RKO (cell line): ENCODE measurements around the gene ADA.
A peak's percentile ranks its signal among the peaks of the same experiment; 100 is the strongest.

Experiments
- DNase-seq: peaks from one replicate; pipeline ENCODE4 v3.0.0-alpha.2; 2016; ENCODE audit warnings: low spot score

The ADA gene

DNA sequence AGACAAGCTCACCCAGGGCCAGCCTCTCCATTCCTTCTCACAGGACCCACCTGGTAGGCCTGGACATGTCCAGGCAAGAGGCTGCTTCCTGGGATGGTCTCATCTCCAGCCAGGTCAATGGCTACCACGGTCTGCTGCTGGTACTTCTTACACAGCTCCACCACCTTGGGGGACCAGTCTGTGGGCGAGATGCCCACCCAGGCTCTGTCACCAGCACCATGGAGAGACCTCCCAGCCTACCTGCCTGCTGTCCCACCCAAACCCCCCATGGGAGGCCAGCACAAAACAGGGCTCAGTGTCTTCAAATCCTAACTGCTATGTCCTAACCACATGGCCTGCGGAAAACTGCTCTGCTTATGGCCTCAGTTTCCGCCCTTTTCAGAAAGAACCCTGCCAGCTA is 27.3 kb downstream of the ADA start:
- DNase-seq, result no peak

DNA sequence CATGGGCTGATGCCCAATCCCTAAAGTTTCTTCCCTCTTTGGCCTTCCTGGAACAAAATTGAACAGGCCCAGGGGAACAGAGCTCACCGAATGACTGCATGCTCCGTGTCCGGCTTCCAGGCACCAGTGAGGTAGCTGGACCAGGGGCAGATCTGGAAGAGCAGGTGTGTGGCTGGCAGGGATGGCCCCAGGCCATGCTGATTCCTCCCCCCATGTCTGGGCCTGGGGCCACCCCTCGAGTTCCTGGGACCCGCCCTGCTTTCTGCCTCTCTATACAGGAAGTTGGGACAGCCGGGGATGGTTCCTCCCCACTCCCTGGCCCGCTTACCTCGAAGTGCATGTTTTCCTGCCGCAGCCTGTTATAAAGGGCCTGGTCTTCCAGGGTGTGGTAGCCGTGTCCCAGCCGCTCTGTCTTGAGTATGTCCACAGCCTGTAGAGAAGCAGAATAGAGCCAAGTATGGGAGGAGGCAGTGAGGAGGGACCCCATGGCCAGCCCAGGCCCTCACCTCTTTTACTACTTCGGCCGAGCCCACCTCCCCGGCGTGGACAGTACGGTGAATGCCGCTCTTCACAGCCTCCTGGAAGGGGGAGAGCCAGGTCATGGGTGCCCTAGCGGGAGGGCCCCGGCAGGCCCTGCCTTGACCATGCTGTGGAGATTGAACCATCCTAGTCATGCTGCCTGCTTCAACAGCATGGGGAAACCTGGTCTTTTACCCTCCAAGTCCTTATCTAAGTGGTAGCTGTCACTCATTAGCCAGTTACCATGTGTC is 28.8 kb downstream of the ADA start:
- DNase-seq, result no peak

DNA sequence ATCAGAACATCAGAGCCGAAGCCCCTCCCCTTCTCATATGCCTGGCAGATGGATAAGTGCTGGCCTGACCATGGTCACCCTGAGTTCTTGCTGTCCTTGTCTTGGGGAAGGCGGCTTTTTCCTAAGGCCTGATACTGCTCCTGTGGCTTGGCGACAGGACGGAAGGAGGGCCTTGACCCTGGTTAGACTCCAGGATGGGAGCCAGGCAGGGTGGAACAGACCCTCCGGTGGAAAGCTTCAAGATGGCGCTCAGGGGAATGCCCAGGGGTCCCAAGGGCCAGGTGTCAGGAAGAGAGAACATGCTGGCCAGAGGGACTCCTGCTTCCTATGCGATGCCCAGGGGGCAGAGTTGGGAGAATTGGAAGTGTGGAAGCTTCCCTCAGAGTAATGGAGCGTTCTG is 29.6 kb downstream of the ADA start:
- no peak for DNase-seq

DNA sequence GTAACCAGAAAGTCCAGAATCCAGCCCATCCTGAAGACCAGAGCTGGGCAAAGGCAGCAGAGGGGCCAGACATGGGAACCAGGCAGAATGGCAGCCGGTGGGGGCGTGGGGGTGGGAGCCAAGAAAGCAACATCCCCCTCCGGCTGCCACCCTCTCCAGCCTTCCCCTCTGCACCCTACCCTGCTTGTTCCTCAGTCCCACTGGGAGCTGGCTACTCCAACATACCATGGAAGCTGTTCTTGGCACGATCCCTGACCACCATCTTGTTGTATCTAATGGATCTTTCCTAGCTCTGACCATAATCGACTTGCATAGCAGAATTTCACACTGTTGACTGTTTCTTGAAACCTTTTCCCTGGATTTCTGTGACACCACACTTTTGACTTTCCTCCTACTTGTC is 30.2 kb downstream of the ADA start:
- no peak for DNase-seq

DNA sequence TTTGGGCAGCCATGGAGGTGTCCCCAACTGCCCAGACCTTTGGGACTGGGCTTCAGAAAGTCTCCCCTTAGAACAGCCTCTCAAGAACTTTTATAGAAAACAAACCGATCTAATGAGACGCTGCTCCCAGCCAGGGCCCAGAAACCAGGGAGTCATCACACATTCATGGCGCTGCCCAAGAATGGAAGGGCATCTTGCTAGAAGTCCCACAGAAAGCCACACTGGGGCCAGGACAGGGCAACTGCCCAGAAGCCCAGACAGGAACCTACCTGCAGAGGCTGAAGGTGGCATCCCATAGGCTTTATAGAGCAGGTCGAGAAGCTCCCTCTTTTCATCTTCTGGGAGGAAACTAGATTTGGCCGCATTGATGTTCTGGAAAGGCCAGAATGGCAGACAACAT is 31.5 kb downstream of the ADA start:
- no peak for DNase-seq

DNA sequence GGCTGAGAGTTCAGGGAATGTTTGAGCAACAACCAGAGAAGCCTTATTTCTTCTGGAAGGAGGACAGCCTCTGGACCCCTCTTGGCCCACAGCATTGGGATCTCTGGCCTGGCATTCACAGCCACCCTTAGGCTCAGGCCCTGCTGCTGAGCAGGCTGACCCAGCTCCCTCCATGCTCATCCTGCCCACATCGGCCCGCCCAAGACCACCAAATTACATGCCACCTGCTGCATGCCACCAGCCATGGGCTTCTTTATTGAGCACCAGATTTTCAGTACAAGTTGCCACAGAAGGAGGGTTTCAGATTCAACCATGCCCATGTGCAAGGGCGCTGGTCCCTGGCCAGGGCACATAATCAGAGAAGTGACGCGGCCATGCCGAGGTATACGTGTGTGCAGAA is 32.2 kb downstream of the ADA start:
- DNase-seq, result no peak

DNA sequence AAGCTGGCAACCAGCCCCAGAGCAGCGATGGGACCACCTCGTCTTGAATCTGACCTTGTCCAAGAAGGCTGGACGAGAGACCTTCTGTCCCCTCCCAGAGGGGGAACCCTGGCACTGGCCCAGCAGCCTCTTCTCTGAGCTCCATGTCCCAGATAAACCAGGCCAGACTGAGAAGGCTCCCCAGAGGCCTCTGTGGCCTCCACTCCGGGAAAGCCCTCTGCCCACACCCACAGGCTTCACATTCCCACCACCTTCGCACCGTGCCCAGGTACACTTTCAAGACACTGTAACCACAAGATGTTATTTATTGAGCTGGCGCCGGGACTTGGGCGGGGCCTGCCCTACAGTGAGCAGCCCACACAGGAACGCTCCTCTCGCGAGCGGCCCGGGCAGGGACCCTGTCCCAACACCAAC is 33.2 kb downstream of the ADA start:
- DNase-seq, result no peak

DNA sequence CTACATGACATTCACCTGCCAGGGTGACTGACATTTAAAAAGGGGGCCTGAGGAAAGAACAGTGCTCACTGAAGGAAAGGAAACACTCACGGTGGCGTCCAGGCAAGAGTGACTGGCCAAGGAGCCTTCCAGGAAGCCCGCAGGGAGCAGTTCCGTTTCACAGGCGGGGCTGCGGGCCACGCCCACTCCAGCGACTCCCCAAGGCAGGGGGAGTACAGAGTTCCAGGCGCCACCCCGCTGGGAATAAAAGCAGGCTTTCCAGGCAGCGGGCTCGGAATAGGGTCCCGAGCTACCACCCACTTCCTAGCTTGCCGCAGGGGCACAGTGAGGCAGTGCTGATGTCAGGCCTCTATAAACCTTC is 34.9 kb downstream of the ADA start:
- DNase-seq, result no peak

DNA sequence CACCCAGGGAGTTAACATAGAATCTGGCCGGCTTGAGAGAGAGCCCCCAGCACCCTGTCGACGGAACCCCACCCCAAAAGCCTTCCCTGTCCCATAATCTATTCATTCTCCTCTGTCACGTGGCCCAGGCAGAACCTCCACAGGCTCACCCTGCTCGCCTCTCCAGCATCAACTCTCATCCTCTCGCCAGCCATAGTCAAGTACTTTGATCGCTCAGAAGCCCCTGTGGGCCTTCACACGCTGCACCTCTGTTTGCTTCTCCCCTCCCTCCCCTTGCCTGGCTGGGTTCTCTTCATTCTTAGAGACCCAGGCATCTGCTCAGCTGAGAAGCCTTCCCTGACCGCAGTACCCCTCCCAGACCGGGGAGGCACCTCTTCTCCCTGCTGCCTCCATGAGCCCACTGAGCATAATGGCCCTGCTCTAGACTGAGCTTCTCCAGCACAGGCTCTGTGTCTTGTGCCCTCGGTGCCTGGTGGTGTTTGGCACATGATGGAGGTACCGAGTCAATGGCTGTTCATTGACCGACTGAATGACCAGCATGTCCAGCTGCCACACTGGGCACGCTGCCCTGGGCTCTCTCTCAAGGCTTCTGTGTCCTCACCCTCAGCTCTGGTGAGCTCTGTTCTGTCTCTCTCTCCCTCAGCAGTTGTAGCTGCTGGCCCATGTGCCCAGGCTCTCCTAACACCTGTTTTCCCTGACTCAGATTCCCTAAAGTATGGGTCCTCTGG is 35.5 kb downstream of the ADA start:
- no peak for DNase-seq

DNA sequence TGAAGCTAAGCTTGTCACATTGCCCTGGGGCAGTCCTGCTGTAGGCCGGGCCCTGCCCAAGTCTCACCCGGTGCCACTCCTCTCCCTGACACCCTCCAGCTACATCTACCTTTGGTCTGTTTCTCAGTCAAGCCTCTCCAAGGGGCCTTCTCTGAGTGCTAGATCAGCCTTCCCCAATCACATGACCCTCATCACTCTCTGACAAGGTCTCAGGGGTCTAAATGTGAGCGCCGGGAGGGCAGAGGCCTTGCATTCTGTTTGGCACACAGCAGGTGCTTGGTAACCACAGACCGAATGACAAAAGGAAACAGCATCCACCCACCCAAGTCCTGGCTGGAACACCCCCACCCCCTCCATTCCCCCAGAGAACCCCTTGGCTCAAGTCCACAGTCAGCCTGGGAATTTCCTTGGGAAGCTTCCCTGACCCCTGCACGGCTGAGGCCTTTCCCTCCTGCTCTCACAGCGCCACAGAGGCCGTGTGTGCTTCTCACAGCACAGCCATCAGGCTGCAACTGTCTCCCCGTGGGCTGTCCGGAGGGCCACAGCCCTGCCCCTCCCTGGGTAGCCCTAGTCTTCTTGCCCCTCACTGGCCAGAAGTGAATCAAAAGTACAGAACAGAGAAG is 36.2 kb downstream of the ADA start:
- no peak for DNase-seq

DNA sequence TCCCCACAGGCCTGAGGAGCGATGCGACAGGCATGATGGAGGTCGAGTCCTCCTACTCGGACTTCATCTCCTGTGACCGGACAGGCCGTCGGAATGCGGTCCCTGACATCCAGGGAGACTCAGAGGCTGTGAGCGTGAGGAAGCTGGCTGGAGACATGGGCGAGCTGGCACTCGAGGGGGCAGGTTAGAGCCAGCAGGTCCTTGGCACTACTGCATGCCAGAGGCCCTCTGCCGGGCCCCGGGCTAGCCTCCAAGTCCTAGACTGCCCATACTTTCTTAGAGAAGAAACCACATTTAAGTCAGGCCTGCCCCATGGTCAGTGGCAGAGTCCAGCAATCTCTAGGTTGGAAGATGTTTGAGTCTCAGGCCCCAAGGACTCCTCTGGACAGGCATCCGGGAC is 37.0 kb downstream of the ADA start:
- no peak for DNase-seq

DNA sequence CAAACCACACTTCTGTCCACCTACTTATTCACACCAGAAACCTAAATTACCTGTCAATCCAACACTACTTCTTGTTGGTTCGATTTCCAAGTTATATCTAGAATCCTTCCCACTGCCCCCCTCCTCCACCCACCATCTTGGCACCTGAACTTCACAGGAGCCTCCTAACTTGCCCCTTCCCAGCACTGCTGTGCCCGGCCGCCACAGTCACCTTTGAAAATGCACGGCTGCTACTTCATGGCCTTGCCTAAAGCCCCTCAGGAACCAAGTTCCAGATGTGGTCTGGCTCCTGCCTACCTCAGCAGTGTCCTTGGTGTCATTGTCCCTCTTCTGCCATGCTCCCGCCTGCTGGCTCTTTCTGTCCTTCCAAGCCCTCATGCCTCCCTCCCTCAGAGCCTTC is 37.9 kb downstream of the ADA start:
- no peak for DNase-seq

DNA sequence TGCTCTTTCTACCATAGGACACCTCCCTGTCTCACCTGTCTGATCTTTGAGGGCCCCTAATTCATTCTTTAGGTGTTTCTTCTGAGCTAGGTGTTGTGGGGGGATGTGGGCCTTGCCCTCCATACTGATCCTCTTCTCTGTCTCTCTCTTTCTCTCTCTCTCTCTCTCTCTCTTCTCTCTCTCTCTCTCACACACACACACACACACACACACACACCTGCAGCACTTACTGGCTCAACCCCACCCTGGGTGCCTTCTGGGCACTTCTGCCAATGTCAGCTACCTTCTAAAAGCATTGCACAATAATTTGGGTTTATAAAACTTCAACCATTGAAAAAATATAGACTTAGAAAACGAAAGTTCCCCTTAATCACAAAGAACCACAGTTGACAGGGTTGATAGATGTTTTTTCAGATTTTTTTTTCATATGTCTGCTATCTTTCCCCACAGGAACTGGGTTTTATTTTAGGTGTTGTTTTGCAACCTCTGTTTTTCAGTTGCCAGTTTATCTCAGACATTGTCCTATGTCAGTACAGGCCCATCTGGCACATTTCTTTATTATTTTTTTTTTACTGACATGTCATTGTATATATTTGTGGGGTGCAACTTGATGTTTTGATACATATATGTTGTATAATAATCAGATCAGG is 41.1 kb downstream of the ADA start:
- no peak for DNase-seq

DNA sequence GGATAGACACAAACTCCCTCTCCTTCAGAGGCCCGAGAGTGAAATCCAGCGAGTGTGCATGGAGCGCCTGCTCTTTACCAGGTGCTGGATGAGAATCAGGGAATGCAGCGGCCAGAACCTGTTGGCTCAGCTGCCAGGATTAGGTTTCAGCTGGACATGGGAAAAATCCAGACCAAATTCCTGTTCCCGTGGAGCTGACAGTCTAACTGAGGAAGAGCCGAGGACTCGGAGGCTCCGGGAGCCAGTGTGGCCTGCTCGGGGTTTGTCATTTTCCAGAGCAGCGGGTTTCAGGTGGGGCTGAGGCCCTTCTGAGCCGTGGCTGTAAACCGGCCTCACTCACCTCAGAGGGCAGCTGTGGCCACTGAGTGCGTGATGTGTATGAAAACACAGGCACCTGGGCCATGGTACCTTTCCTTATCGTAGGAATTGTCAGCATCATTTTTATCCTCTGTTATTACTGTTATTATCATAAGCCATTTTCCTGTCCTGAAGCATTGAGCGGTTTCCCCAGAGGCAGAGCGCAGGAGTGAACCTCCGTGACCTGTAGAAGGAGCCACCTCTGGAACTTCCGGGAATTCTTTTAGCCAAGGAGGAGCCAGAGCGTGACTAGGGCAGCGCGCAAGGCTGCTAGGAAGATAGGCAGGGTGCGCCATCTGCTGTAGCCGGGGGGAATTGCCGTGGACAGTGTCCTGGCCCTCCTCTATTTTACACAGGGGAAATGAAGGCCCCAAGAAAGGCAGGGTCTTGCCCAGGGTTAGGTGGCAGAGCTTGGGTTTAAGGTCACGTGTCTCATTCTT is 41.8 kb downstream of the ADA start:
- DNase-seq, result peak; percentile 95

DNA sequence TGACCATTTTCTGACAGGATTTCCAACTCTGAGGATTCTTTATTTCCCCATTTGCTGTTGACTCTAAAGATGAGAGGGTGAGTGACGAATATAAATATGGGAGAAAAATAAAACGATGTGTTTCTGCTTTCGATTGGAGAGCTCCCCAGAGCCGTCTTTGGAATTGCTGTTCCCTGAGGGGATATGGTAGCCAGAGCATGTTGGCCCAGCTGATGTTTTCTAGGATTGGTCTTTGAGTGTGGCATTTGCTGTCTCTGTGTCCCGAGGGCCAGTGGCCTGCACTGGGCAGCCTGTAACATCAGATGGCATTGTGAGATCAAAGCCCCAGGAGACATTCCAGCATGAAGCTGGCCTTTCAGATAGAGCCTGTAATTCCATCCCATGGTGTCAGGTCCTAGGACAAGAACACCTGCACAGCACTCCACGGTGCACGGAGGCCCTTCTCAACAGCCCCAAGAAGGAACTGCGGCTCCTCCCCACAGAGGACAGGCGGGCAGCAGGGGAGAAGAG is 42.4 kb downstream of the ADA start:
- DNase-seq, result no peak

DNA sequence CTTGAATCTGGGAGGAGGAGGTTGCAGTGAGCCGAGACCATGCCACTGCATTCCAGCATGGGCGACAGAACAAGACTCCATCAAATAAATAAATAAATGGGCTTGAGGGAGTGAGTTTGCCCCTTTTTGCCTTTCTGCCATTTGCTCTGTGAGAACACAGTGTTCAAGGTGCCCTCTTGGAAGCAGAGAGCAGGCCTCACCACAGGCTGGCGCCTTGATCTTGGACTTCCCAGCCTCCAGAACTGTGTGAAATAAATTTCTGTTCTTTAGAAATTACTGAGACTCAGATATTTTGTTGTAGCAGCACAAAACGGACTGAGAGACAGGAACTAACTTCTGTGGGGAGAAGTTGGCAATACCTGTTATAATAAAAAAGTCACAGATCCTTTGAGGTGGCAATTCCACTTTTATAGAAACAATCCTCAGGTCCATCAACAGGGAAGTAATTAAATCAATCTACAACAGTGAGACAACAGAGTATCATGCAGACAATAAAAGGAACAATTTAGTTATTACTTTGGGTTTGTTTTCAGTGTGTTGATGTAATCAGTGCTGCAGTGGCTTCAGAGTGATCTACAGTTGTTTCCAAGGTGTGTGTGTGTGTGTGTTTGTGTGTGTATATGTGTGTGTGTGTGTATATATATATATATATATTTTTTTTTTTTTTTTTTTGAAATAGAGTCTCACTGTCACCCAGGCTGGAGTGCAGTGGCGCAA is 44.6 kb downstream of the ADA start:
- no peak for DNase-seq

DNA sequence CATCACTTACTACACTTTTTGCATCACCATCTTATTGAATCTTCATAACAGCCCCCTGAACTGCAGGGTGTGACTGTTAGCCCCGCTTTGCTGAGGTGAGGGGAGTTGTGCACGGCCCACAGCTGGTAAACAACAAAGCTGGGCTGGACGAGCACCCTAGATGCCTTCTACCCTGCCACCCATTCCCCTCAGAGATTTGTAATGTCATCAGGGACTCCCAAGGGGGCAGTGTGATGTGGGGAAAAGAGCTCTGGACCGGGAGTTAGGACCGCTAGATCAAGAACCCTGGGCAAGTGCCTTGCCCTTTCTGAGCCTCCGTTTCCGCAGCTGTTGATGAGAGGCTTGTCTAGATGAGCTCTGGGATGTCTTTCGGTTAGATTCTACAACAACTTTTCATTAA is 48.2 kb downstream of the ADA start:
- DNase-seq, result no peak

DNA sequence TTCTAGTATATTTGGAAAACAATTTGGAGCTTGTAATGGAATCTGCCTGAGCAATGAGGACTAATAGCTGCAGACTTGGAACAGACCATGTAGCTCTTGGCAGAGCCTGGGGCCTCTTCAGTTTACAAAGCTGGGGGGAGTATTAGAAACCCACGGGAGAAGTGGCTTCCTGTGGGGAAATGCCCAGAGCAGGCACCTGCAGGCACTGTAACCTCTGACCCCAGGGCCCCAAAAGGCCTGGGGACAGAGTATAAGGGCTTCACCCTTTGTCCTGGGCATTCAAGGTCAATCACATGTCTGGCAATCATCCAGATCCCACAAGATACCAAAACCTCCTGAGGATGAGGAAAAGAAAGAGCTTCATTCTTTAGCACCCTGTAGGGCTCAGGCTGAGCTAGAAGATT is 49.7 kb downstream of the ADA start:
- DNase-seq, result no peak

DNA sequence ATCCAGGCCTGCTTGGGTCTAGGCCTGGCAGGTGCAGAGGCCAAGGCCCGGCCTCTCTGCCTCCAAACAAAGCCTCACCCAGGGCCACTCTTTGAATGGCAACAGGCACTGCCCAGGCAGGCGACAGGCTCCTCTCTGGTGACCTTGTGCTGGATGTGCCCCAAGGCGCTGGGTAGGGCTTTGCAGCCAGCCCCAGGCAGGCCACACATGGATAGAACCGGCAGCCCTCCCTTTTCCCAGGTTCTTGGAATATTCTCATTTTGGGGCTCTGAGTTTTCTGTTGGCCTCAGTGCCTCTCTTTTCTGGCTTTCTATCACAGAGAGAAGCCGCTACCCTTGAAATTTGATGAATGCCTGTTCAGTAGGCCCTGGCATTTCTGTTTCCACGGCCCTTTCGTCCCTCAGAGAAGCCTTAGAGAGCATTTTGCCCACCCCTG is 50.2 kb downstream of the ADA start:
- DNase-seq, result no peak

DNA sequence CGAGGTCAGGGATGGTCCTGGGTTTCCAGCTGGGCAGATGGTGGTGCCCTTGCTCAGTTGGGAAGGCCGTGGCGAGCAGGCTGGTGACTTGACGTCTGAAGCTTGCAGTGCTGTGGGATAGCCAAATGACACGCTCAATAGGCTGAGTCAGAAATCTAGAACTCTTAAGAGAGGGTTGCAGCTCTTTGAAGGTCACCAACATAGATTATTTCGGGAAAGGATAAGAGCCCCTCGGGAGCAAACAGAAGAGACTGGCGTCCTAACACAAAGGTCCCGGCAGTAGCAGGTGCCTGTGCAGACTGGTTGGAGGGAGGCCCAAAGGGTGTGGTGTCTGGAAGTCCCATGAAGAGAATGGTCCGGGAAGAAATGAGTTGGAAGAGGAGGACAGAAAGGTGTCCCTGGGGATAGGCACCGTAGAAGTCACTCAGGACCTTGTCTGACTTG is 50.7 kb downstream of the ADA start:
- DNase-seq, result no peak

DNA sequence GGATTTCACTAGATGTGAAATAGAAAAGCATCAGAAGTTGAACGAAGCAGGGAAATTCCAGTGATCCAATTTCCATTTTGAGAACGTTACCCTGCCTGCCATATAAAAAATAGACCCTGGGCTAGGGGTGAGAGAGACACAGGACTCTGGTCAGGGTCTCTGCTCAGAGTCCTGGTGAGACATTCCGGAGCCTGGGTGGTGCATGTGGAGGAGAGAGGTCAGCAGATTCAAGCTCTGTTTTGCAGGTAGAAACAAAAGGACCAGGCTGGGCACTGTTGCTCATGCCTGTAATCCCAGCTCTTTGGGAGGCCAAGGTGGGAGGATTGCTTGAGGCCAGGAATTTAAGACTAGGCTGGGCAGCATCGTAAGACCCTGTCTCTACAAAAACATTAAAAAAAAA is 51.2 kb downstream of the ADA start:
- no peak for DNase-seq
